Left cardiac atrium (tissue), 4 donors: ENCODE data around the gene HSPB1. TPM values are rescaled to one million over a fixed set of nuclear protein-coding genes. Genes with fewer than 3 reads are reported as not detected.
"Not testable (repeated sequence)": the region's sequence is repeated elsewhere in the genome, so short reads cannot be mapped to it uniquely, and the experiment has no call there.

ENCODE experiments used
- ATAC-seq, 2 donors: fragments of 200-7000 bp; cut with Tn5 transposase; one replicate each; pipeline ENCODE4 v1.9.1; 2020; ENCODE audit warnings: mild to moderate bottlenecking in 2 of 2, moderate library complexity in 2 of 2
- DNase-seq: peaks from one replicate; pipeline ENCODE4 v3.0.0-alpha.2; 2020
- intact Hi-C, 2 donors: fragments of 100-400 bp; cut with DNase I; formaldehyde crosslinking; loops; one replicate each; pipeline versions ENCODE4 v1.14.1 to v1.15.1; 2022 to 2023
- long read RNA-seq: library from polyadenylated mRNA; unstranded; transcript quantifications from one replicate; pipeline ENCODE4 v2.0.0, GENCODE V29; 2021
- total RNA-seq, 2 donors: library from RNA; stranded (reverse); fragmentation: NEBNext Ultra II Directional; extraction: Animal tissue kit (Norgen Biotek cat#: 25700); gene quantifications; one replicate each; pipeline ENCODE4 v1.2.1, GENCODE V29; 2021
- donor health status: DM: no; HTN: yes; CAD: no.
- donor health status: DM: no; HTN: yes; CAD: no; lungs with severe emphysema.
- donor health status: DM: yes; HTN: yes; CAD: no.
- donor health status: Dilated cardiomyopathy.

HSPB1 gene
- total RNA-seq = 1,000 to 10,000 TPM; 1,191 to 2,127 TPM
- long read RNA-seq, transcript HSPB1-201 (3 exons, 909 nt) = major isoform, 157 of 174 reads
- long read RNA-seq, transcript HSPB1-203 (2 exons, 1,455 nt) = minor isoform, 7 of 174 reads
- long read RNA-seq, partial matches to known transcripts = 0 of 174 reads
- long read RNA-seq, other reads (novel, unspliced or antisense) = 10 of 174 reads

DNA sequence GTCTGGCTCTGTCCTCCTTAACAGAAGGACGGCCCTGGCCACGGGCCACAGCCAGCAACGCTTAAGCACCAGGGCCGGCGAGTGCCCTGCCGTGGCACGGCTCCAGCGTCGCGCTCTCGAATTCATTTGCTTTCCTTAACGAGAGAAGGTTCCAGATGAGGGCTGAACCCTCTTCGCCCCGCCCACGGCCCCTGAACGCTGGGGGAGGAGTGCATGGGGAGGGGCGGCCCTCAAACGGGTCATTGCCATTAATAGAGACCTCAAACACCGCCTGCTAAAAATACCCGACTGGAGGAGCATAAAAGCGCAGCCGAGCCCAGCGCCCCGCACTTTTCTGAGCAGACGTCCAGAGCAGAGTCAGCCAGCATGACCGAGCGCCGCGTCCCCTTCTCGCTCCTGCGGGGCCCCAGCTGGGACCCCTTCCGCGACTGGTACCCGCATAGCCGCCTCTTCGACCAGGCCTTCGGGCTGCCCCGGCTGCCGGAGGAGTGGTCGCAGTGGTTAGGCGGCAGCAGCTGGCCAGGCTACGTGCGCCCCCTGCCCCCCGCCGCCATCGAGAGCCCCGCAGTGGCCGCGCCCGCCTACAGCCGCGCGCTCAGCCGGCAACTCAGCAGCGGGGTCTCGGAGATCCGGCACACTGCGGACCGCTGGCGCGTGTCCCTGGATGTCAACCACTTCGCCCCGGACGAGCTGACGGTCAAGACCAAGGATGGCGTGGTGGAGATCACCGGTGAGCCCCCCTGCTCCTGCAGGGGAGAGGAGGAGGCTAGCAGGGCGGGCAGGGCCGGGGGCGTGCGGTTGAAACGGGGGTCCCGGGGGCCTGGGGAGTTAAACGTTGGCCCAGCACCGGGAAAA is at the start of gene HSPB1:
Gene HSPB1, plus strand, starts transcription at position 327 of the 855 bp plus-strand sequence. Its CDS starts 40 bp downstream, at position 367.
- DNase-seq (peak; percentile 96), ATAC-seq (peak; percentile 81 to 83)
- intact Hi-C loops = no loop called here

DNA sequence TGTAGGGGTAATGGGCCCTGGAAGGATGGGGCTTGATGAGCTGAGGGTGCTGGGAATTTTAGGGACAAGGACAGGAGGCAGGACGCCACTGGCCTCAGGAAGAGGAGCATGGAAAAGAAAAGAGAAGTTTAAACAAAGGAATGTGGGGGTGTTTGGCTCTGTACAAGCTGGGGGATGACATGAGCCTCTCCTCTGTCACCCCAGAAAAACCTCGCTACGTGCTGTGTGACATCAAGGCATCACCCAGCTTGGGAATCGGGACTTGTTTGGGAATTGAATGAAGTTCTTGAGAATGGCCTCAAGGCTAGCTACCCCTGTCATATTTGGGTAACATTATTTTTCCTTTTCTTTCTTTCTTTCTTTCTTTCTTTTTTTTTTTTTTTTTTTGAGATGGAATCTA is 47.7 kb upstream of the HSPB1 start:
- intact Hi-C loops = no loop called here
- ATAC-seq = no peak
- no peak for DNase-seq

DNA sequence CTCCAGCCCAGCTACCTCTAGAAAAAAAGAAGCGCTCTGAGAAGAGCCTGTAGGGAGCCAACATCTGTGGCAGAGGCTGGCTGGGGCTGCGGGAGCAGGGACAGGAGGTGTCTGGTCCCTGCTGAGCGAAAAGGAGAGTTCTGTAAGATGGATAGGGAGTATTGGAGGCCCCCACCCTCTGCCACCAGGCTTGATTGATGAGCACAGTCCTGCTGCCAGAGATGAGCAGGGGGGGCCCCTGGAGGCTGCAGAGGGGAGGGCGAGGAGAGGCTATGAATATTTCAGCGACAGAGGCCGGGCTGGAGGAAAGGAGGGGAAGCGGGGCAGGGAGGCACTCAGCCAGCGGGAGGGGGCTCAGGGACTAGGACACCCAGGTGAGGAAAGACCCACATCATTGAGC is 44.5 kb upstream of the HSPB1 start:
- DNase-seq (no peak), ATAC-seq (no peak)
- intact Hi-C loops = no loop called here

DNA sequence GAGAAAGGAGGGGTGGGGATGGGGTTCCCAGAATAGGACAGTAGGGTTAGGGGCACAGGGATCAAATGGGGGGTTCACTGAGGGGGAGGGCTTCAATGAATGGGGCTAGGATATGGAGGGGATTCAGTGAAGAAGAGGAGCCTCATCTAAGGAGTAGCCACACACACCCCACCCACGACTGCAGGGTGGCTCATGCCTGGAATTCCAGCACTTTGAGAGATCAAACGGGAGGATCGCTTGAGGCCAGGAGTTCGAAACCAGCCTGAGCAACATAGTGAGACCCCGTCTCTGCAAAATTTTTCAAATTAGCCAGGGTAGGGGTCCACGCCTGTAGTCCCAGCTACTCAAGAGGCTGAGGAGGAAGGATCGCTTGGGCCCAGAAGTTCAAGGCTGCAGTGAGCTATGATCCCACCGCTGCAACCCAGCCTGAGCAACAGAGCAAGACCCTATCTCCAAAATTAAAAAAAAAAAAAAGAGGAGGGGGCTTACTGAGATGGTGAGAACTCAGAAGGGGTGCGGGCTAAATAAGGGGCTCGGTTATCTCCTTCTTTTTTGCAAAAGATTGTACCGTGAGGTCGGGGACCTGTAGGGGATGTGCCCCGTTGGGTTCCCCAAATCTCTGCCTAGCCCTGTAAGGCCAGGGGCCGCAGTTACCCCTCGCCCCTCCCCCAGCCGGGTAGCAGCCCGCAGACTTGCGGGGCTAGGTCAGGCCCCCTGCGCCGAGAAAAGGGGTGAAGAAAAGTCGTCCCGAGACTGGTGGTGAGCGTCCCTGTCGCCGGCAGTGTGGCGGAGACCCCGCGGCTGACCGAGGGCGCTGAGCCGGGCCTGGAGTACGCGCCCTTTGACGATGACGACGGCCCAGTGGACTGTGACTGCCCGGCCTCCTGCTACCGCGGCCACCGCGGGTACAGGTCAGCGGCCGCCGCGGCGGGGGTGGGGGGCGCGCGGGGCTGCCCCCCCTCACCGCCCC is 43.1 kb upstream of the HSPB1 start:
- DNase-seq (no peak), ATAC-seq (peak in 1 of 2 donors; percentile 39)
- intact Hi-C loops = loop anchor here in 1 of 2 donors (5.0 kb wide), 1 partner anchor 82 kb away; no protein-coding TSS in a partner anchor

DNA sequence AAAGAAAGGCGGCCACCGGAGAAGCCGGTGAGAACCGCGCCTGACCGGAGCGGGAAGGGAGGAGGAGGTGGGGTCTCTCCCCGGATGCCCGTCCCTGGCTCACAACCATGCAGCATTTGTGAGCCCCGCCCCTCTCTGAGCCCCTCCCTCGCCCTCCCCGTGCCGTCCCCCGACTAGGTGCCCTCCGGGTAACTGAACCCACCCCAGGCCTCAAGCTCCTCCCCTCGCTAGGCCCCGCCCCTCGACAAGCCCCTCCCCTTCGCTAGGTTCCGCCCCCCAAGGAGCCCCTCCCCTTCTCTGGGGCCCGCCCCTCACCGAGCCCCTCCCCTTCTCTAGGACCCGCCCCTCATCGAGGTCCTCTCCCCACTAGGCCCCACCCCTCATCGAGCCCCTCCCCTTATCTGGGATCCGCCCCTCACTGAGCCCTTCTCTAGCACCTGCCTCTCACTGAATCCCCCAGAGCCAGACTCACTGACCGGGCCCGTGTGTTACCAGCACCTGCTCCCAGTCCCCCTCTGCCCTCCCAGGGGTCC is 42.2 kb upstream of the HSPB1 start:
- peak; percentile 38 to 69 for ATAC-seq
- DNase-seq = no peak
- intact Hi-C loops = loop anchor here in 1 of 2 donors (5.0 kb wide), 1 partner anchor 83 kb away; no protein-coding TSS in a partner anchor

DNA sequence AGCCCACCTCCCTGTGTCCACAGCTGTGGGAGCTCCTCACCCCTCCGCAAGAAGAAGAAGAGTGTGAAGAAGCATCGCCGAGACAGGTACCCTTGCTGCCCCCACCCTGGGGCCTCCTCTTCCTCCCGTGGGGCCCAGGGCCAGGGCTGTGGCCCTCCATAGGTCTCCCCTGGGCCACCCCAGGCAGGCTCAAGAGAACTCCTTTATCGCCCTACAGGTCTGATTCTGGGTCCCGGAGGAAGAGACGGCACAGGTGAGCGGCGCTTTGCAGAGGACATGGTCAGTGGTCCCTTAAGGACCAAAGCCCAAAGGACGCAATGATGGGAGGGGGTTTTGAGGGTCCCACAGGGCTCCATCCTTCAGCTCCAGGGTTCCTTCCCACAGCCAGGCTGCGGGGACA is 41.1 kb upstream of the HSPB1 start:
- ATAC-seq (no peak), DNase-seq (no peak)
- intact Hi-C loops = loop anchor here in 1 of 2 donors (5.0 kb wide), 1 partner anchor 84 kb away; no protein-coding TSS in a partner anchor

DNA sequence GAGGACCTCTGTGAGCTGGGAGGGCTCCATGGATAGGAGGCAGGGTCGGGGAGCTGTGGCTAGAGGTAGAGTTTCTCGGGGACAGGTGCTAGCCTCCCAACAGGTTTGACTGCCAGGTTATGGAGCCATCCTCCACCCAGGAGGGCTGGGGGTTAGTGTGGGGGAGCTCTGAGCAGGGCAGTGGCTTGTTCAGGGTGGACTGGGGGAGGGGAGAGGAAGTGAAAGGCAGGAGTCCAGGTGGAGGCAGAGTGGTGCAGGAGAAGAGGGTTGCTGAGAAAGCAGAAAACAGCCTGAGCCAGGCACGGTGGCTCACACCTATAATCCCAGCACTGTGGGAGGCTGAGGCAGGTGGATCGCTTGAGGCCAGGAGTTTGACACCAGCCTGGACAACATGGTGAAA is 40.5 kb upstream of the HSPB1 start:
- intact Hi-C loops = loop anchor here in 1 of 2 donors (5.0 kb wide), 1 partner anchor 85 kb away; no protein-coding TSS in a partner anchor
- ATAC-seq = no peak

DNA sequence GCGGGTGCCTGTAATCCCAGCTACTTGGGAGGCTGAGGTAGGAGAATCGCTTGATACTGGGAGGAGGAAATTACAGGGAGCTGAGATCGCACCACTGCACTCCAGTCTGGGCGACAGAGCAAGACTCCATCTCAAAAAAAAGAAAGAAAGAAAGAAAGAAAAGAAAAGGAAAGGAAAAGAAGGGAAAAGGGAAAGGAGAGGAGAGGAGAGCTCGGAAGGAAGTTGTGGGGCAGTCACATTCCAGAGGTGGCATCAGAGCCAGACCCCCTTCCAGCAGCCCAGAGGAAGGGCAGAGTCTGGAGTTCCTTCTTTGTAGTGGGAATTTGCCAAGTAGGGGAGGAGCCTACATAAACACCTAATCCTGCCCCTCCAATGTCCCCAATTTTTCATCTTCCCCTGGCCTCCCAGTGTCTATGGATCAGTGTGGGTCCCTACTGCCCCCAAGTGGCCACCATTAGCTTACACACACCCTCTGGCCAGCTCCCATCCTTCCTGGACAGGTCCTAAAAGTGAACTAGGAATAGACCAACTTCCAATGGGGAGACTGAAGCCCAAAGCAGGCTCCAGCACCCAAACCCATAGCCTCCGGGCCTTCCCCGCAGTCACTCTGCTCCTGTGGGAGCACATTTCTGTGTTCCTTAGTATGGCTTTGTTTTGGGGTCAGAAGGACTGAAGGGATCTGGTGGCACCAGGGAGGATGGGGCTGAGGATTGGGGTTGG is 39.6 kb upstream of the HSPB1 start:
- DNase-seq (peak; percentile 62), ATAC-seq (peak in 1 of 2 donors; percentile 71)
- intact Hi-C loops = loop anchor here in 1 of 2 donors (5.0 kb wide), 1 partner anchor 86 kb away; no protein-coding TSS in a partner anchor

More for the DNA sequence above, 40.5 kb upstream of the HSPB1 start:
- DNase-seq = no peak

DNA sequence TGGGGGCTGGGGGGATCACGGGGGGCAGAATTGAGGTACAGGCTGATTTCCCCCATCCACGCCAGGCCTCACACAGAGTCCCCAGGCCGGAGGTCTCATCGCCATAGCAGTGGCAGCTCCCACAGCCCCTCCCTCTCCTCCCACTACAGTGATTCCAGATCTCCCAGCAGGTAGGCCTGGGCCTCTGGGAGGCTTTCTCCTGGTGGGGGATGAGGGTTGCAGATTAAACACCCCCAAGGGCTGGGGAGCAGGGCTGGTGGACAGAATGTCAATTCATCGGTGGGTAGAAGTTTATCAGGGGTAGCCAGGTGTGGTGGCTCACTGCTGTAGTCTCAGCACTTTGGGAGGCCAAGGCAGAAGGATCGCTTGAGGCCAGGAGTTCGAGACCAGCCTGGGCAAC is 37.2 kb upstream of the HSPB1 start:
- no peak for ATAC-seq
- intact Hi-C loops = no loop called here
- no peak for DNase-seq

DNA sequence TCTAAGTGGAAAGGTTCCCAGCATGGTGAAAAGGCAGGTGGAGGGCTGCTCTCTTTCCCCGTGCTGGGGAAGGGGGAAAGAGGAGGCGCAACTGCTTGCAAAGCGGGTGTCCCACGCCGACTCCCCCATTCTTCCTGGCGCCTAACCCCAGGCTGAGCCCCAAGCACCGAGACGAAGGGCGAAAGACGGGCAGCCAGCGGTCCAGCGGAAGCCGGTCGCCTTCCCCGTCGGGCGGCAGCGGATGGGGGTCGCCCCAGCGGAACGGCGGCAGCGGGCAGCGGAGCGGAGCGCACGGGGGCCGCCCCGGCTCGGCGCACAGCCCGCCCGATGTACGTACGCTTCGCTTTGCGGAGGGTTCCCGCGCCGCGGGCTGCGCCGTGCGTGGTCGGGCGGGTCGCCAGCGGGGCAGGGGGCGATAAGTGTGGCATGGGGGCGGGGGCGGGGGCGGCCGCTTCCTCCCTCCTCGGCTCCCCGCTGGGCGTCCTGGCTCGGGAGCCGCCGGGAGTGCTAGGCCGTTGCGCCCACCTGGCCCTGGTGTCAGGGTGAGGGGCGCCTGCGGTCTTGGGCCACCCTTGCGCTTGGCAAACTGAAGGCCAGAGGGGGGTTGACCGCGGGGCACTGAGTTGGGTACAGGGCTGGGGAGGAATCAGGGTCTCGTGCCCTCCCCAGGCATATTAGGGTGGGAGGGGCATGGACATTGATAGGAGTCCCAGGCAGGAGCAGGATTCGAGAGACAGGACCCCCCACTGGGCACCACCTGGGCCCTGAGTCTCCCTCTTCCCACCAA is 35.2 kb upstream of the HSPB1 start:
- ATAC-seq = peak in 1 of 2 donors; percentile 16
- no peak for DNase-seq
- intact Hi-C loops = no loop called here

DNA sequence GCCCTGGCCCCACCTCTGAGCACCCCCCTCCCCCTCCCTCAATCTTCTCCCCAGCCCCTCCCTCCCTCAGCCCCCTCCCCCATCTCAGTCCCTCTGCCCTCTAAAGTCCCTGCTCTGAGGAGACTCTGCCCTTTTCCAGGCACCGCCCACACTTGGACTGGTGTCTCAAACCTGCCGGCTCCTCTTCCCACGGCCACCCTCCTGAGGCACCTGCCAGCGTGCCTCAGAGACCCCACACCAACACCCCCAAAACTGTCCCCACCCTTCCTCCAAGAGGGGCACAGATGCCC is 34.6 kb upstream of the HSPB1 start:
- DNase-seq (no peak), ATAC-seq (no peak)
- intact Hi-C loops = no loop called here

DNA sequence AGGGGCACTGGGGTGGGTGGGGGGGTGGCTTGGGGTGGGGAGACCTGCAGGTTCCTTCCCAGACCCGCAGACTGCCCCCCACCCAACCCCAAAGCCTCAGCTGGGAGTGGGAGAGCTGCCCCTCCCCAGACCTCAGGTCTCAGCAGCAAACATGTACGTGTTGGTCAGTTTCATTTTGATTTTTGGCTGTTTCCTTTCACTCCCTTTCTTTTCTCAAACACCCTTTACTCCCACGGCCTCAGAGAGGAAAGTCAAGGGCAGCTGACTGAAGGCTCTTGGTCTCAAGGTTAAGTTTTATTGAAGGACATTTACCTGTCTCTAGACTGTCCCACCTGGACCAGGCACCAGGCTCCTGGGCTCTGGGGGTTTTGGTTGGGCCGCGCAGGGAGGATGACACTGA is 34.1 kb upstream of the HSPB1 start:
- ATAC-seq (no peak), DNase-seq (no peak)
- intact Hi-C loops = no loop called here

DNA sequence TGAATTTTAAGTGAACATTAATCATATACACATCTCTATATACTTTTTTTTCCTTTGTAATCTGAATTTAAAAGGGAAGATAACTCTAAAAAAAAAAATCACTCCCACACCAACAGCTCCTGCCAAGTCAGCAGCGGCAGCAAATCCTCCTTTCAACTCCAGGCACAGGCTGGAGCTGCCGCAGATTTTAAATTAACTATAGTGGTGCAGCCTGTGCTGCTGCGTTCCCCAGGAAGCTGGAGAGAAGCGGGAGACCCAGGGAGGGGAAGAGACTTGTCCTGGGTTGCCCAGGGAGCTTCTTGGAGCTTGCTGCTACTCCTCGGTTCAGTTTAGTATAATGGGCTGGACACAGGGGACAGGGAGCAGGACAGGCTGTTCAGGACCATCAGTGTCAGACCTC is 32.6 kb upstream of the HSPB1 start:
- intact Hi-C loops = no loop called here
- DNase-seq (no peak), ATAC-seq (peak in 1 of 2 donors; percentile 30)

DNA sequence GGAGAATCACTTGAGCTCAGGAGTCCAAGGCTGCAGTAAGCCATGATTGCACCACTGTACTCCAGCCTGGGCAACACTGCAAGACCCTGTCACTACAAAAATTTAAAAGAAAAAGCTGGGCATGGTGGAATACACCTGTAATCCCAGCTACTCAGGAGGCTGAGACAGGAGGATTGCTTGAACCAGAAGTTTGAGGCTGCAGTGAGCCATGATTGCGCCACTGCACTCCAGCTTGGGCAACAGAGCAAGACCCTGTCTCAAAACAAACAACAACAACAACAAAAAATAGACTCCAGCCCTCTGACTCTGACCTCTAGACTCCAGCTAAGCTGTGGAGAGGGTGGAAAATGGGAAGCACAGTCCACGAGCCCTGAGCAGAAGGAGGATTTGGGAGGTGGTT is 31.1 kb upstream of the HSPB1 start:
- DNase-seq, intact Hi-C loops, ATAC-seq: not testable (repeated sequence)

DNA sequence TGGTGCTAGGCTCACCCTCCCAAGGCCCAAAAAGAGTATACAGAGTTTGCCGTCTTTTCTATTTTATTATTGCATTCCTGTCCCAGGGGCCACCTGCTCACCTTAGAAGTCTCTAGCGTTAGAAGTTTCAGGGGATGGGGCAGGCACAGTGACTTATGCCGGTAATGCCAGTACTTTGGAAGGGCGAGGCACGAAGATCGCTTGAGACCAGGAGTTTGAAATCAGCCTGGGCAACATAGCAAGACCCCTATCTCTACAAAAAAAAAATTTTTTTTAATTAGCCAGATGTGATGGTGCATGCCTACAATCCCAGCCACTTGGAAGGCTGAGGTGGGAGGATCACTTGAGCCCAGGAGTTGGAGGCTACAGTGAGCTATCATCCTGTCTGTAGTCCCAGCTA is 30.3 kb upstream of the HSPB1 start:
- intact Hi-C loops = no loop called here
- no peak for ATAC-seq
- DNase-seq = no peak

DNA sequence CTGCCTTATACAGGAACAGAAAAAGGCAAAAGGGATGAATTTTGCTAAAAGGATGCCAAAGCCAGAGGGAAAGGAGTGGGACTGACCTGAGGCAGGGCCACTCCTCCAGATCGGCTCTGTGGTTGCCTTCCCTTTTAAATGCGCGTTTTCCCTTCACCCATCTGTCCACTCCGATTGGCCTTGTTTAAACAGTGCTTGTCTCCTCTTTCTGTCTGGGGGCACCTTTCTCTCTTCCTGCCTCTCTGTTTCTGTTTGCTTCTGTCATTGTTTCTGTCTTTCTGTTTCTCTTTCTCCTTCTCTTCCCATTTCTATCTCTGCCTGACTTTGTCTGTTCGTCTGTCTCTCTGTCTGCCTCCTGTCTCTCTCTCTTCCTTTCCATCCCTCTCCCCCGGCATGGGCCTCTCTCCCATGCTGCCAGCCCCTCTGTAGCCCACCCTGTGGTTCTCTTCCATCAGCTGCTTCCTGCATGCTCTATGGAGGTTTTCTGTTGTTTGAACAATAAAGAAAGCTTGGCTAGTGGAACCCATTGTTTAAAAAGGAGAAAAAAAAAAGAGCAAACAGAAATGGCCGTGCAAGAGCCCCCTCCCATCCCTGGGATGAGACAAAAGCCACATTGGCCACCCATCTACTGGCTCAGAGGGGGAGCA is 29.5 kb upstream of the HSPB1 start:
- DNase-seq = no peak
- no peak for ATAC-seq
- intact Hi-C loops = no loop called here

DNA sequence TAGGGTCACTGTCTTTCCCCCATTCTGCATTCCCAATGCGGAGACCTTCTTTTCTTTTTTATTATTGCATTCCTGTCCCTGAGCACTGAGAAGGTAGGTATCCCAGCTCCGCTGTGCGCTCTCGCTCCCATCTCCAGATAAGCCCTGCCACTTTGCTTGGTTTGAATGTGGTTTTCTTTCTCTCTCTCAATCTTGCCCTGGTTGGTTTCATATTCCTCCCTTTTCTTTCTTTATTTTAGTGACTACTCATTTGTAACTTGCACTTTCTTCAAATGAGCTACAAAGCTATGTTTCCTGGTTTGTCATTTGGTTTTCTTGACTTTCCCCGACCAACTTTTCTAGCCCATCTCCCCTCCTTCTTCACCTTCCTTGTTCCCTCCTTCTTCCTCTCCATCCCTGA is 29.0 kb upstream of the HSPB1 start:
- ATAC-seq (no peak), DNase-seq (no peak)
- intact Hi-C loops = no loop called here
